H9 (cell line): Measurements from ENCODE around the gene FBXO5. TPM values are rescaled to one million over a fixed set of nuclear protein-coding genes. Genes with fewer than 3 reads are reported as not detected.

Source experiments
- DNase-seq: peaks from one replicate; pipeline ENCODE4 v3.0.0-alpha.2; 2017
- H2AFZ ChIP-seq: one replicate; pipeline ENCODE4 v1.6.1; 2013; ENCODE audit warnings: mild to moderate bottlenecking, low read length, control low read depth, moderate library complexity
- H2AK5ac ChIP-seq: 2 replicates; pipeline ENCODE4 v1.6.1; 2013; ENCODE audit warnings: low read length, control low read depth, mixed read lengths; ENCODE audit not compliant: insufficient read length
- H2BK120ac ChIP-seq: one replicate; pipeline ENCODE4 v1.6.1; 2013; ENCODE audit warnings: low read depth, mild to moderate bottlenecking, low read length, control low read depth, inconsistent platforms; ENCODE audit not compliant: poor library complexity, severe bottlenecking
- H2BK12ac ChIP-seq: 2 replicates; pipeline ENCODE4 v1.6.1; 2013; ENCODE audit warnings: low read length, control low read depth, mixed read lengths, low read depth; ENCODE audit not compliant: insufficient read length
- H2BK15ac ChIP-seq: 2 replicates; pipeline ENCODE4 v1.6.1; 2013; ENCODE audit warnings: low read depth, low read length, control low read depth
- H2BK20ac ChIP-seq: one replicate; pipeline ENCODE4 v1.6.1; 2013; ENCODE audit warnings: low read depth, mild to moderate bottlenecking, low read length, control low read depth, inconsistent platforms; ENCODE audit not compliant: poor library complexity, severe bottlenecking
- H2BK5ac ChIP-seq: 2 replicates; pipeline ENCODE4 v1.6.1; 2013; ENCODE audit warnings: low read length, control low read depth, mixed read lengths; ENCODE audit not compliant: insufficient read length
- H3K14ac ChIP-seq: 2 replicates; pipeline ENCODE4 v1.6.1; 2013; ENCODE audit warnings: low read length, control low read depth; ENCODE audit not compliant: insufficient read depth
- H3K18ac ChIP-seq: 2 replicates; pipeline ENCODE4 v1.6.1; 2013; ENCODE audit warnings: low read depth, mild to moderate bottlenecking, mixed read lengths, low read length, control low read depth; ENCODE audit not compliant: insufficient read length
- H3K23ac ChIP-seq: 2 replicates; pipeline ENCODE4 v1.6.1; 2013; ENCODE audit warnings: low read length, control low read depth, mixed read lengths, low read depth; ENCODE audit not compliant: insufficient read length
- H3K23me2 ChIP-seq: 2 replicates; pipeline ENCODE4 v1.6.1; 2013; ENCODE audit warnings: low read depth, mild to moderate bottlenecking, mixed read lengths, low read length, control low read depth; ENCODE audit not compliant: insufficient read length, poor library complexity, severe bottlenecking
- H3K27ac ChIP-seq: 2 replicates; pipeline ENCODE4 v1.5.1; 2013; ENCODE audit warnings: low read length, control low read depth, mixed read lengths, low read depth; ENCODE audit not compliant: insufficient read length
- H3K27me3 ChIP-seq: 2 replicates; pipeline ENCODE4 v1.6.1; 2013; ENCODE audit warnings: low read length, control low read depth, inconsistent platforms; ENCODE audit not compliant: insufficient read depth
- H3K4ac ChIP-seq: 2 replicates; pipeline ENCODE4 v1.6.1; 2013; ENCODE audit warnings: low read depth, mild to moderate bottlenecking, control low read depth, inconsistent platforms, low read length, moderate library complexity
- H3K4me1 ChIP-seq: 2 replicates; pipeline ENCODE4 v1.6.1; 2013; ENCODE audit warnings: low read length, control low read depth, inconsistent platforms; ENCODE audit not compliant: insufficient read depth
- H3K4me2 ChIP-seq: 2 replicates; pipeline ENCODE4 v1.6.1; 2013; ENCODE audit warnings: low read length, control low read depth, mixed read lengths; ENCODE audit not compliant: insufficient read length, insufficient read depth
- H3K56ac ChIP-seq: 2 replicates; pipeline ENCODE4 v1.6.1; 2013; ENCODE audit warnings: low read depth, mild to moderate bottlenecking, mixed read lengths, low read length, control low read depth; ENCODE audit not compliant: insufficient read length
- H3K79me1 ChIP-seq: 2 replicates; pipeline ENCODE4 v1.6.1; 2013; ENCODE audit warnings: low read depth, mild to moderate bottlenecking, moderate library complexity, low read length, control low read depth, inconsistent platforms; ENCODE audit not compliant: insufficient read depth, poor library complexity, severe bottlenecking
- H3K79me2 ChIP-seq: 2 replicates; pipeline ENCODE4 v1.6.1; 2013; ENCODE audit warnings: low read length, control low read depth, inconsistent platforms; ENCODE audit not compliant: insufficient read depth
- H3K9ac ChIP-seq: 2 replicates; pipeline ENCODE4 v1.6.1; 2013; ENCODE audit warnings: low read length, control low read depth, mixed read lengths; ENCODE audit not compliant: insufficient read length; ENCODE audit errors: extremely low read depth
- H3K9me3 ChIP-seq: one replicate; pipeline ENCODE4 v1.6.1; 2013; ENCODE audit warnings: low read depth, low read length, inconsistent platforms; ENCODE audit not compliant: control insufficient read depth
- H3T11ph ChIP-seq: one replicate; pipeline ENCODE4 v1.6.1; 2013; ENCODE audit warnings: mild to moderate bottlenecking, low read length, control low read depth, inconsistent platforms
- H4K20me1 ChIP-seq: one replicate; pipeline ENCODE4 v1.6.1; 2013; ENCODE audit not compliant: control insufficient read depth, insufficient read length, insufficient read depth
- H4K5ac ChIP-seq: 2 replicates; pipeline ENCODE4 v1.6.1; 2013; ENCODE audit warnings: low read depth, mild to moderate bottlenecking, mixed read lengths, low read length, control low read depth; ENCODE audit not compliant: insufficient read length
- H4K8ac ChIP-seq: replicated peaks from 2 replicates; pipeline ENCODE4 v1.6.1; 2013; ENCODE audit warnings: low read length, control low read depth, mixed read lengths, low read depth; ENCODE audit not compliant: insufficient read length
- H4K91ac ChIP-seq: 2 replicates; pipeline ENCODE4 v1.6.1; 2013; ENCODE audit warnings: low read depth, mild to moderate bottlenecking, moderate library complexity, mixed read lengths, low read length, control low read depth; ENCODE audit not compliant: insufficient read length
- H3K27ac Mint-ChIP-seq, 3 experiments: 2 replicates in 2 of 3; 3 replicates in 1 of 3; pipeline ENCODE4 v1.8.0; 2020 to 2021; ENCODE audit warnings: mixed read lengths in 3 of 3, mild to moderate bottlenecking in 1 of 3, moderate library complexity in 1 of 3
- H3K27me3 Mint-ChIP-seq: 2 replicates; pipeline ENCODE4 v1.8.0; 2021; ENCODE audit warnings: low read depth, mild to moderate bottlenecking, moderate library complexity, mixed read lengths
- H3K36me3 Mint-ChIP-seq, 3 experiments: 2 replicates in 2 of 3; 3 replicates in 1 of 3; pipeline ENCODE4 v1.8.0; 2020 to 2021; ENCODE audit warnings: low read depth in 3 of 3, mixed read lengths in 3 of 3; ENCODE audit not compliant: insufficient read depth in 1 of 3
- H3K4me1 Mint-ChIP-seq, 2 experiments: 2 replicates each; pipeline ENCODE4 v1.8.0; 2020; ENCODE audit warnings: mixed read lengths in 2 of 2
- H3K4me3 Mint-ChIP-seq, 2 experiments: 2 replicates in 1 of 2; 3 replicates in 1 of 2; pipeline ENCODE4 v1.8.0; 2020 to 2021; ENCODE audit warnings: mild to moderate bottlenecking in 2 of 2, mixed read lengths in 2 of 2, moderate library complexity in 1 of 2
- H3K9me3 Mint-ChIP-seq, 2 experiments: 2 replicates in 1 of 2; 3 replicates in 1 of 2; pipeline ENCODE4 v1.8.0; 2020; ENCODE audit warnings: mild to moderate bottlenecking in 2 of 2, mixed read lengths in 2 of 2, moderate library complexity in 1 of 2
- CTCF ChIP-seq: fragments of 200-600 bp; sonication (generic); conservative IDR thresholded peaks from 3 replicates; pipeline ENCODE4 v1.8.0; 2021; ENCODE audit warnings: antibody characterized with exemption, mild to moderate bottlenecking
- WGBS: extraction: QIAGEN DNeasy Blood & Tissue Kit; methylation state at CpG from one replicate; pipeline ENCODE4 v1.1.7; 2013; ENCODE audit warnings: missing lambda C conversion rate, low lambda C conversion rate, mixed read lengths; ENCODE audit not compliant: insufficient read length; ENCODE audit errors: extremely low coverage; 5-methylcytosine and 5-hydroxymethylcytosine counted together
- total RNA-seq: library from RNA; stranded (reverse); gene quantifications from 2 replicates; pipeline ENCODE4 v1.2.1, GENCODE V29; 2021

FBXO5 gene
- total RNA-seq, 1 experiment from 2014 or later, result 47.6 TPM

GRCh38 chr6:152978058-152978457, 4.8 kb downstream of the FBXO5 start:
- no peak overlapping the region for H3K27ac ChIP-seq
- no peaks in the 10 kb centered on the region for H3K27me3 Mint-ChIP-seq
- no peak overlapping the region for H2BK15ac ChIP-seq
- H4K8ac ChIP-seq, result no peak overlapping the region
- DNase-seq, result no peak
- no peaks in the 10 kb centered on the region for H3K9me3 ChIP-seq
- H3K4me1 Mint-ChIP-seq, result peaks cover 50 to 52% of the 10 kb centered on the region in 2 experiments
- no peak overlapping the region for H3K27ac Mint-ChIP-seq
- H2AK5ac ChIP-seq, result no peak overlapping the region
- H4K91ac ChIP-seq, result no peak overlapping the region
- H3K56ac ChIP-seq, result no peak overlapping the region
- peaks cover 4% of the 10 kb centered on the region for H3K79me1 ChIP-seq
- TF ChIP-seq CTCF, result no peak
- H3K36me3 Mint-ChIP-seq, result peaks cover 39 to 58% (median 44%) of the 10 kb centered on the region in 3 experiments; a peak in 6 of 7 replicates
- no peak overlapping the region for H2BK12ac ChIP-seq
- no peak overlapping the region for H2BK5ac ChIP-seq
- H4K5ac ChIP-seq, result no peak overlapping the region
- no peak overlapping the region for H2BK20ac ChIP-seq
- no CpG with 5 or more reads among the region's 3 CpGs for WGBS
- no peak overlapping the region for H3K4ac ChIP-seq
- no peaks in the 10 kb centered on the region; the same call in 1 of the 2 replicates for H3K4me1 ChIP-seq
- peaks cover 64% of the 10 kb centered on the region for H3K79me2 ChIP-seq
- peak overlapping the region; percentile 14 for H3K9ac ChIP-seq
- H3K4me2 ChIP-seq, result no peak overlapping the region
- no peak overlapping the region for H3K23ac ChIP-seq
- no peaks in the 10 kb centered on the region for H3K9me3 Mint-ChIP-seq
- H3K4me3 Mint-ChIP-seq, result peak overlapping the region in 1 of 2 experiments; percentile 35; a peak in 2 of 5 replicates
- H2AFZ ChIP-seq, result no peak overlapping the region
- no peak overlapping the region for H2BK120ac ChIP-seq
- H3K18ac ChIP-seq, result no peak overlapping the region
- H3K14ac ChIP-seq, result no peak overlapping the region
- no peaks in the 10 kb centered on the region for H3K27me3 ChIP-seq
- H3T11ph ChIP-seq, result no peak overlapping the region
- no peaks in the 10 kb centered on the region for H4K20me1 ChIP-seq
- peaks cover 3% of the 10 kb centered on the region for H3K23me2 ChIP-seq
